SIG-M5 treated with dmso at 0.1 percent for 504 hours (cell line): Measurements from ENCODE around the gene EPS8.
A peak's percentile ranks its signal among the peaks of the same experiment; 100 is the strongest.

Source experiments
- DNase-seq: peaks from one replicate; lab custom pipeline; 2025; ENCODE audit not compliant: unreplicated experiment; lab: John Stamatoyannopoulos, UW

The EPS8 gene

DNA sequence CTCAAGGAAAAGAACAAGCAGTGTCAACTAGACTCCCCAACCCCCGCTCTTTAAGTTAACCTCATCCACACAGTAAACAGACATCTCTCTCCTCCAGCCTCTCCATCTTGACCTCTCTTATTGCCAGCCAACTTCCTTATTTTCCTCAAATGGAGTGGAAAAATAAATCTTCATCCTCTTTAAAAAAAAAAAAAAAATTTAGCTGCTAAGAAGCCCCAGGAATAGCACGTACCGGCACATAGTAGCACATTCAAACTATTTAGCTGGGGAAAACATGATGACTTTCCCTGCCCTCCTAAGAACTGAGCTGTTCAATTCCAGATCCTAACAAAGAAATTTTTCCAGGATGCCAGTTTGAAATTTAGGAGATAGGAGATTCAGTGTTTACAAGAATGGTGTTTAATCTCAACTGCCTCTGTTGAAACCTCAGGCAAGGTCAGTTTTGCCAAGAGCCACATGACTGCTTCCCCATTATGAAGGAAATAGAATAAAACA lies 90.8 kb downstream of the EPS8 start:
- no peak for DNase-seq

DNA sequence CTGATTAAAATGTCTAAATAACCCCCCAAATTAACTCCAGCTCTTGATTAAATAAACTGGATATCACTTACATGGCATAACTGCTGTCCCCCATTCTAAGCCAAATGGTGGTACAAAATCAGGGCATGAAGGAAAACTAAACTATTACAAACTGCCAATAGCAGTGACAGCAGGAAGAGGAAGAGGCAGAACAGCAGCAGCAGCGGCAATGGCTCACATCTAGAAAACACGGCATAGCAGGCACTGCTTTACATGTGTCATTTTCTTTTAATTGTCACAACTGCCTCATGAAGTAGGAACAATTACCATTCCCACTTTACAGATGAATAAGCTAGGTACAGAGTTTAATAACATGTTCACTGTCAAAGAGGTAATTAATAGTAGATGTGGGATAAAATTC lies 92.0 kb downstream of the EPS8 start:
- no peak for DNase-seq

- no peak for DNase-seq
These were observed 95.8 kb downstream of the EPS8 start for GRCh38 chr12:15693228-15693911.

- DNase-seq: no peak
These were observed 97.8 kb downstream of the EPS8 start for GRCh38 chr12:15691388-15691787.

GRCh38 chr12:15690320-15690719 lies 98.9 kb downstream of the EPS8 start:
- DNase-seq: no peak

- DNase-seq: no peak
These were observed 99.4 kb downstream of the EPS8 start for GRCh38 chr12:15689751-15690191.

- peak; percentile 77 for DNase-seq
These were observed 100.2 kb downstream of the EPS8 start for GRCh38 chr12:15688838-15689625.

DNA sequence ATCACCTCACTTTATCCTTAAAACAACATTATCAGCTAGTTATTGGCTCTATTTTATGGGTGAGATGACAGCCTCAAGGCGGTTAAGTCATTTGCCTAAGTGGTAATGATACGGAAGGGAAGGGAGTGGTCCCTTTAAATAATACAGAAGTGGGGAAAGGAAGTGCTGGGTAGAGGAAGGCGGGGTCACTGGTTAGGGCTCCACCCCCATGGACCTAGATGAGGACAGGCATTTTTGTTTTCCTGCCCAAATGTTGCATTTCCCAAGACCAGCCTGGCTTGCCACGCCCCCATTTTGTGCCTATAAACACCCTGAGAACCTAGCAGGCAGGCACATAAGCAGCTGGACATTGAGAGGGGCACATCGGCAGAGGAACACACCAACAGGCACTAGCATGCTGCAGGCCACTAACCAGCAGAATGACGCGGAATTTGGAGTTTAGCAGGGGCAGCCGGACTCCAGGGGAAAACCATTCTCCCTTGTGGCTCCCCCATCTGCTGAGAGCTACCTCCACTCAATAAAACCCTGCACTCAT lies 100.9 kb downstream of the EPS8 start:
- DNase-seq: peak; percentile 94

DNA sequence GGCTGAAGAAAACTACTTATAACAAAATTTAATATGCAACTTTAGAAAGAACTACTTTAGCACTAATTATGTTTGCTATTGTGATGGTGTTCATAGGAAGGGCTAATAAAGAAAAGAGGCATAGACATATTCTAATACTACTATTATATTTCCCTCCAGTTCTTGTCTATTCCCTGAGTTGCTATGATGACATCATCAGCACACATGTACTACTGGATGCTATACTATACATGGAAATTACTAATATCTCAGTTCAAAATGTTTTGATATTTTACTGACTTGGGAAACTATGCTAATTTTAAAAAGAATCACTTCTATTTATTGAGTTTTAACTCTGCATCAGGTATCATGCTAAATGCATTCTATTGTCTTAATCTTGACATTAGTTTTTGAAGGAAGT lies 101.6 kb downstream of the EPS8 start:
- no peak for DNase-seq

DNA sequence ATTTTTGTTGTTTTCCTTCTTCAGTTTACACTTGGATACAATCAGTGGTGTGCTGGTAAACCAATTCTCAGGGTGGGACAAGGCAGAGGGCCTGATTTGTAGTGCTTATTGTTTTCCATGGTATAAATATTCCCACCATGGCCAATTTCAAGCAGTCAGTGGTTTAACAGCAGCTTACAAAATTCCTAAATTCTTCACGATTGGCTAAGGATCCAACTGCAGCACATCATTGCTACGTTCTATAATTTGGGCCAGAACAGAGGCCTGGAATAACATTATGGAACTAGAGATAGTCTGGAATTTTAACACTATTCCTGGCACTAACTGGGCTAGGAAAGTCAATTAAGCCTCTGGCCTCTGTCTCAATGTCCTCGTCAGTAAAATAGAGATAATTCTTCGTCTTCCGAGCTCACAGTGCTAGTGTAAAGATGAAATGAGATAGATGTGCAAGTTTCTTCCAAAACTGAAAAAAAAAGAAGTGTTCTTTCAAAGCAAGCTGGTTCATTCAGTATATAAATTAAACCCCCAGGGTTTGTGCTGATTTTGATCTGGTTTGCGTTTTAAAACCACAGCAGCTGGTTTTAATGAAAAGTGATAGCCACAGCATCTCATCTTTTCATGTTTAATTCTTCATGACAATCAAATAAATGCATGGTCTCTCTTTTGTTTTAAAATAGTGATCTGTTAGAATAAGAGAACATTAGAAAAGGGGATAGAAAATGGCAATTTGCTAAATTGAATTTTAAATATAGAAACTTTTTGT lies 104.1 kb downstream of the EPS8 start:
- no peak for DNase-seq

- no peak for DNase-seq
These were observed 106.4 kb downstream of the EPS8 start for GRCh38 chr12:15682826-15683225.

DNA sequence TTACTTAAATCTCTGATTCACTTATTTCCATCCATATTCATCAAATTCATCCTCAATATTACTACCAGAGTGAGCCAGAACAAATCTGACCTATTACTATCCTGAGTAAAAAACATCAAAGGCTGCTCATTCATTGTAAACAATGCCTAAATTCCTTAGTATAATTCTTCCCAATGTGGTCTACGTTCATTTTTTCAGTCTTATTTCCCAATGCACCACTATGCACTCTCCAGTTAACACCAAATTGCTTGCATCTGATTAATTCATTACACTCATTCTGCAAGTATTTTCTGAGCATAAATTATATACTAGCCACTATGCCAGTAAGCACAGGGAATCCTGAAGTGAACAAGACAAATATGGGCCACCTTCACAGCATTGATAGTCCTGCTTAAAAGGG lies 110.0 kb downstream of the EPS8 start:
- no peak for DNase-seq

DNA sequence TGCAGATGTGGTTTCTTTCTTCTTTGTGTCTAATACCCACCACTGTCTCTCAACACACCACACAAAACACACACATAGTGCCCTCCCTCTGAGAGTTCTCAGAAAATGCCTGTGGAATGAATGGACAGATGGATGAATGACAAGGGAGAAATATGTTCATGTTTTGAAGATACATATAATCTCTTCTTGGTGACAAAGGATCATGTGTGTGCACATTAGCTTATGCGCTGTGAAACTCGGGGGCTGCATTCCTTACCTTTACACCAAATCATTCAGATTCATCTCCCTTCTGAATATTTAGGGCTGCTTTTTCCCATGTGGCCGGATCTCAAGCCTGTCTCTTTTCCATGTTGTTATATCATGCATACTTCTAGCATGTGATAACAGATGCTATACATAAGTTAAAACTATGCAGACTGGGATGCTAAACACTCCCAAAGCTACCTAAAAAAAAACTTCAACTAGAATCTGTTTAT lies 111.4 kb downstream of the EPS8 start:
- DNase-seq: no peak

DNA sequence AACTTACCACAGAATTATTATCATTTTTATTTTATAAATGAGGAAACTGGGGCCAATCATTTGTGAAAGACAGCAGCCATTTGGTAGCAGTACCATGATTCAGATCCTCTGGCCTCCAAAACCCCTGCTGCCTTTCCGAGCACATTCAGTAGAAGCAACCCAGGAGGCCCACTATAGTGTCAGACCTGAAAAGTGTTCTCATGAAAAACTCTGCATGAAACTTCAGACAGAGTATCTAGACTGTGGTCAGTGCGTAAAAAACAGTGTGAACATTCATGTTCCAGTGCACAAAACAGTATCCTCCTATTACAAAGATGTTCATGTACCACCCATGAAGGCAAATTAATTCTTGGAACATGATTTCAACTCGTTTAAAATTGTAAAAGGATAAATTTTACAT lies 112.0 kb downstream of the EPS8 start:
- DNase-seq: no peak

DNA sequence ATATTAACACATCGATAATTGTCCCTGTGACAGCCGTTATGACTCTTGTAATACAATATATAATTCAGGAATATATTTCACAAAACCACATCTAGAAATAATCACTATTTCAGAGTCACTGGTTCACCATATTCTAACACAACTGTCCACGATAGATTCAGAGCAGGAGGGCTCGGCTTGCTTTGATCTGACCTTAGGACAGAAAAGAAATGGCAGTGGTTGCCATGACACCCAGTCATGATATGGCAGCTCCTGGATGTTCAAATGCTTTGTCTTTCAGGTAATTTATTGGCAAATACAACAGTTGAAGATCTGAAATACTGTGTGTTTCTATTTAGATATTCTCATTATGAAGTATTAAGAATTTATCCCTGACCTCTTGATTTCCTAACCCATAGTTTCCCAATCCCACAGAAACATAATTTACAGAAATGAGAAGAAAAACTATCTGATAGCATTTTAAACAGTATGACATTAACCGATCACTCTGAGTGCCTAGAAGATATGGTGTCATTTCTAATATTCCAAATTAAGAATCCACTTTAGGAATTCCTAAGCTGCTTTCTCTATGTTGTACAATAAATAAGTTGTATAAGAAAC lies 116.4 kb downstream of the EPS8 start:
- DNase-seq: no peak

GRCh38 chr12:15670756-15671155 lies 118.4 kb downstream of the EPS8 start:
- no peak for DNase-seq

- DNase-seq: no peak
These were observed 119.8 kb downstream of the EPS8 start for GRCh38 chr12:15669256-15669948.

- DNase-seq: no peak
These were observed 124.7 kb downstream of the EPS8 start for GRCh38 chr12:15664491-15664890.

DNA sequence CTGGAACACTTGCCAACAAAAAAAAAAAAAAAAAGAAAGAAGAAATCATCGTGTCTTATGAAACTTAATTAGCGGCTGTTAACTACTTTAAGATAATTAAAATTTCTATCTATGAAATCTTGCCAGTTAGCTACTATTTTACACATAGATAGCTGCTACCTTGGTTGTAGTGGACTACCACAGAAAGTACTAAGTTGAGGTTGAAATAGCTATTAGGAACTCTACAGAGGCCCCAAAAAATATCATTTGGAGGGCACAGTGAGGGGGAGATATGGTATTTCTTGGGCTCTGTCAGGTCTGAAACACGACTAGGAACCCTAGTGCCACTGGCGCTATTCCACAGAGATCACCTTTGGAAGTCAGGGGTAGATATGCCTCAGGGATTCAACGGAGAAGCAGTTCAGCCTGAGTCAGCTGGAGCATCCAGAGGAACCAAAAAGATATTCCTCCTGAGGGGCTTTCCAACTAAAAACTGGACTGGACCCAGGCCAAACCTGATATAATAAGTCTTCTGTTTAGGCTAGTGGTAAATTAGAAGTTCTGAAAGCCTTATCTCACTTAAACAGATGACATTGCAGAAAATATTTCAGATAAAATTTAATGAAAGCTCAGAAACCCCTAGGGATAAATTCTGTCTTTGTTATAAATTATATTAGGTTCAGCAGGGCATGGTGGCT lies 126.1 kb downstream of the EPS8 start:
- DNase-seq: no peak
